Measurements from ENCODE around the gene TDRD9.

The TDRD9 gene

DNA sequence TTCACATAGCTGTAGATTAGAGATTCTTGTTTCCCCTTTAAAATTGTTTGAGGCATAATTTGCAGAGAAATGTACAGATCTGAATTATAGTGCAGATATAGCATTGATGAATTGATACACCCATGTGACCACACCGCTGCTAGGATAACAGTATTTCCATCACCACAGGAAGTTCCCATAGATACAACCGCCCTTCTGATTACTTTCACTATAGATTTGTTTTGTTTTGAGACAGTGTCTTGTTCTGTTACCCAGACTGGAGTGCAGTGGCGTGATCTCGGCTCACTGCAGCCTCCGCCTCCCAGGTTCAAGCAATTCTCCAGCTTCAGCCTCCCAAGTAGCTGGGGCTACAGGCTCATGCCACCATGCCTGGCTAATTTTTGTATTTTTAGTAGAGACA lies 148.5 kb downstream of the TDRD9 start:
- TF ChIP-seq, protein P1, sequence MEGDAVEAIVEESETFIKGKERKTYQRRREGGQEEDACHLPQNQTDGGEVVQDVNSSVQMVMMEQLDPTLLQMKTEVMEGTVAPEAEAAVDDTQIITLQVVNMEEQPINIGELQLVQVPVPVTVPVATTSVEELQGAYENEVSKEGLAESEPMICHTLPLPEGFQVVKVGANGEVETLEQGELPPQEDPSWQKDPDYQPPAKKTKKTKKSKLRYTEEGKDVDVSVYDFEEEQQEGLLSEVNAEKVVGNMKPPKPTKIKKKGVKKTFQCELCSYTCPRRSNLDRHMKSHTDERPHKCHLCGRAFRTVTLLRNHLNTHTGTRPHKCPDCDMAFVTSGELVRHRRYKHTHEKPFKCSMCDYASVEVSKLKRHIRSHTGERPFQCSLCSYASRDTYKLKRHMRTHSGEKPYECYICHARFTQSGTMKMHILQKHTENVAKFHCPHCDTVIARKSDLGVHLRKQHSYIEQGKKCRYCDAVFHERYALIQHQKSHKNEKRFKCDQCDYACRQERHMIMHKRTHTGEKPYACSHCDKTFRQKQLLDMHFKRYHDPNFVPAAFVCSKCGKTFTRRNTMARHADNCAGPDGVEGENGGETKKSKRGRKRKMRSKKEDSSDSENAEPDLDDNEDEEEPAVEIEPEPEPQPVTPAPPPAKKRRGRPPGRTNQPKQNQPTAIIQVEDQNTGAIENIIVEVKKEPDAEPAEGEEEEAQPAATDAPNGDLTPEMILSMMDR (IDR thresholded peaks at IDR 0.05), result no peak

DNA sequence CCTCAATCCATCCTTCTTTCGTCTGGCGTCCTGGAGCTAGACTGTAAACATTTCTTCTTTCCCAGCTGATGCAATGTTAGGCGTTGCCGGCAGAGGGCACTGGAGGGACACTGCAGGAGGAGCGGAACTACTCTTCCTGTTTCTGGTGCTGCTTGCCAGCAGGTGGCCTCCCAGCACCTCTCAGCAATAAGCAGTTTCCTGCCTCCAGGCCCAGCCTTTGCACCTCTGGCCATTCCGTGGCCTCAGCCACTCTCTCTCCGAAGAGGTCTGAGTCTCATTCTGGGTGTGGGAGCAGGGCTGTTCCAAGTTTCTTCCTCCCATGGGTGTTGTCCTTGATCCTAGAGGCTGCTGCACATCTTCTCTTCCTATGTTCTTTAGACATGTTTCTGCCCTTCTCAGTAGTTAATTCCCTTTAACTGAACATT lies 149.8 kb downstream of the TDRD9 start:
- TF ChIP-seq, protein P1 (IDR thresholded peaks at IDR 0.05), result peak; percentile 100

GRCh38 chr14:104080376-104081260 lies 152.4 kb downstream of the TDRD9 start:
- TF ChIP-seq, protein P1 (IDR thresholded peaks at IDR 0.05), result no peak

DNA sequence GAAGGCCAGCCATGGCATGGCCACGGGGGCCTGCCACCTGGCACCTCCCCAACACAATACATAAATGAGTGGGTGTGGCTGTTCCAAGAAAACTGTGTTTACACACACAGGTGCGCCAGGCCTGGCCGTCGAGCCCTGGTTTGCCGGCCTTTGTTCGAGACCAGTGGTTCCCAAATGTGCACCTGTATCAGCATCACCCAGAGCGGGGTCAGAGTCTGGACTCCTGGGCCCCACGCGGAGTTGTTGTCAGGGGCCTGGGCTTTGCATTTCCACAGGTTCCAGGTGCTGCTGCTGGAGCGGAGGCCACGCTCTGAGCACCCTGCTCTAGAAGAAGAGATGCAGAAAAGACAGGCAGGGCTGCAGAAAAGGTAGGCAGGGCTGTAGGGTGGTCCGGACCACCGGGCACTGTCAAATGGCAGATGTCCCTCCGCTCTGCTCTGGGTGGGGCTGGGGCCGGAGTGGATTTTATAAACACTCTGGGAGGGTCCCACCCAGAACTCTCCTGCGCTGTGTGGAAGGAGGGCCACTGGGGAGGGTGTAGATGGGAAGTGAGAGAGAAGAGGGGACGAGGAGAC lies 153.1 kb downstream of the TDRD9 start:
- TF ChIP-seq, protein P1 (IDR thresholded peaks at IDR 0.05), result no peak

- TF ChIP-seq, protein P1 (IDR thresholded peaks at IDR 0.05), result no peak
Measured at GRCh38 chr14:104081951-104082464, 153.8 kb downstream of the TDRD9 start.

- TF ChIP-seq, protein P1 (IDR thresholded peaks at IDR 0.05), result no peak
Measured at GRCh38 chr14:104082807-104083206, 154.6 kb downstream of the TDRD9 start.

- TF ChIP-seq, protein P1 (IDR thresholded peaks at IDR 0.05), result no peak
Measured at GRCh38 chr14:104084251-104085002, 156.2 kb downstream of the TDRD9 start.

All from LNCAP (cell line).